Endothelial cell of umbilical vein (primary cell): ENCODE data around the gene OSBPL9. TPM values are rescaled to one million over a fixed set of nuclear protein-coding genes. Genes with fewer than 3 reads are reported as not detected.

Source experiments
- BruUV-seq: library from RNA; stranded (reverse); fragments of 400-500 nt; replicated peaks from 2 replicates; lab custom pipeline; 2021; lab: Mats Ljungman, UMichigan
- CTCF ChIA-PET: fragments of 300-600, 350-600 bp; sonication (Branson Sonifier 250); formaldehyde crosslinking; loops from one replicate; lab custom pipeline; 2021; ENCODE audit warnings: antibody characterized with exemption, inconsistent platforms; lab: Charles Lee
- POLR2A ChIA-PET: fragments of 300-600, 350-600 bp; sonication (Branson Sonifier 250); formaldehyde crosslinking; loops from one replicate; lab custom pipeline; 2021; ENCODE audit warnings: antibody characterized with exemption, inconsistent platforms; lab: Charles Lee
- DNase-seq: peaks from one replicate; pipeline ENCODE4 v3.0.0-alpha.2; 2011; ENCODE audit warnings: low read depth, low spot score
- FAIRE-seq: peaks from 2 replicates; lab custom pipeline; 2011; peaks lifted over from hg19 to GRCh38; lab: Jason Lieb, UNC
- H2AFZ ChIP-seq: 2 replicates; pipeline ENCODE4 v1.6.0; 2012; ENCODE audit warnings: low read depth, low read length, control low read depth, inconsistent platforms
- H3K27ac ChIP-seq: 2 replicates; pipeline ENCODE4 v1.5.1; 2011; ENCODE audit warnings: low read depth, mild to moderate bottlenecking, control low read depth, low read length, moderate library complexity; ENCODE audit not compliant: insufficient read depth
- H3K27me3 ChIP-seq, 2 experiments: 2 replicates each; pipeline versions ENCODE4 v1.6.0 to v1.6.1; 2011; ENCODE audit warnings: low read length in 2 of 2, mixed read lengths in 1 of 2; ENCODE audit not compliant: control insufficient read depth in 2 of 2, insufficient read depth in 2 of 2
- H3K36me3 ChIP-seq, 2 experiments: 2 replicates in 1 of 2; 3 replicates in 1 of 2; pipeline ENCODE4 v1.5.1; 2011; ENCODE audit warnings: low read length in 2 of 2, mild to moderate bottlenecking in 1 of 2, moderate library complexity in 1 of 2; ENCODE audit not compliant: control insufficient read depth in 2 of 2, insufficient read depth in 2 of 2; ENCODE audit errors: extremely low read depth in 1 of 2
- H3K4me1 ChIP-seq: 3 replicates; pipeline ENCODE4 v1.5.1; 2011; ENCODE audit warnings: mild to moderate bottlenecking, low read length; ENCODE audit not compliant: control insufficient read depth, insufficient read depth; ENCODE audit errors: extremely low read depth
- H3K4me2 ChIP-seq: 2 replicates; pipeline ENCODE4 v1.6.1; 2011; ENCODE audit warnings: low read length, control low read depth, mixed read lengths; ENCODE audit not compliant: insufficient read depth
- H3K4me3 ChIP-seq, 3 experiments: fragments of 200-600 bp in 1 of 3; sonication (generic), shearing (Covaris generic) in 1 of 3; replicated peaks in 1 of 3; 2 replicates each; pipeline ENCODE4 v1.5.1; 2011 to 2016; ENCODE audit warnings: control low read depth in 3 of 3, low read length in 3 of 3, mild to moderate bottlenecking in 2 of 3, inconsistent platforms in 1 of 3, low read depth in 1 of 3, moderate library complexity in 1 of 3; ENCODE audit not compliant: insufficient read depth in 1 of 3
- H3K79me2 ChIP-seq: 2 replicates; pipeline ENCODE4 v1.6.0; 2012; ENCODE audit warnings: low read length, inconsistent platforms; ENCODE audit not compliant: control insufficient read depth, insufficient read depth
- H3K9ac ChIP-seq: replicated peaks from 2 replicates; pipeline ENCODE3; 2011; ENCODE audit warnings: low read length, control low read depth; ENCODE audit not compliant: insufficient read depth; ENCODE audit errors: extremely low read depth
- H3K9me1 ChIP-seq: replicated peaks from 3 replicates; pipeline ENCODE4 v1.6.0; 2011; ENCODE audit warnings: mild to moderate bottlenecking, low read length; ENCODE audit not compliant: control insufficient read depth, insufficient read depth; ENCODE audit errors: extremely low read depth
- H3K9me3 ChIP-seq: replicated peaks from 2 replicates; pipeline ENCODE4 v1.5.1; 2012; ENCODE audit warnings: low read length, inconsistent platforms; ENCODE audit not compliant: control insufficient read depth, insufficient read depth
- H4K20me1 ChIP-seq: replicated peaks from 2 replicates; pipeline ENCODE3; 2011; ENCODE audit warnings: mild to moderate bottlenecking, low read length; ENCODE audit not compliant: control insufficient read depth, insufficient read depth; ENCODE audit errors: extremely low read depth
- CTCF ChIP-seq, 2 donors: IDR thresholded peaks; 1 replicate in 1 of 2; 2 replicates in 1 of 2; pipeline ENCODE4 v1.5.1; 2011; ENCODE audit warnings: low read length in 2 of 2, mild to moderate bottlenecking in 2 of 2, moderate library complexity in 2 of 2, control low read depth in 1 of 2, inconsistent platforms in 1 of 2, low read depth in 1 of 2; ENCODE audit not compliant: insufficient read depth in 1 of 2; ENCODE audit errors: extremely low read depth in 1 of 2
- EZH2 ChIP-seq: IDR thresholded peaks from 2 replicates; pipeline ENCODE4 v1.6.1; 2012; ENCODE audit warnings: borderline replicate concordance, low read depth, mild to moderate bottlenecking, moderate library complexity, low read length, inconsistent platforms; ENCODE audit not compliant: severe bottlenecking
- FOS ChIP-seq: IDR thresholded peaks from 2 replicates; pipeline ENCODE4 v1.6.1; 2011; ENCODE audit warnings: mild to moderate bottlenecking, low read length, moderate library complexity, borderline replicate concordance; ENCODE audit not compliant: insufficient read depth
- GATA2 ChIP-seq: IDR thresholded peaks from 2 replicates; pipeline ENCODE4 v1.7.0; 2011; ENCODE audit warnings: low read depth, mild to moderate bottlenecking, moderate library complexity, mixed read lengths, low read length; ENCODE audit not compliant: insufficient read length, insufficient read depth
- JUN ChIP-seq: IDR thresholded peaks from 2 replicates; pipeline ENCODE4 v1.6.1; 2011; ENCODE audit warnings: borderline replicate concordance, low read depth; ENCODE audit not compliant: insufficient read length, insufficient read depth
- MAX ChIP-seq: IDR thresholded peaks from 2 replicates; pipeline ENCODE4 v1.6.1; 2011; ENCODE audit not compliant: insufficient read depth, insufficient read length
- MYC ChIP-seq: IDR thresholded peaks from one replicate; pipeline ENCODE4 v1.6.1; 2011; ENCODE audit warnings: mild to moderate bottlenecking, low read depth, low read length
- POLR2A ChIP-seq: IDR thresholded peaks from 2 replicates; pipeline ENCODE4 v1.6.1; 2012; ENCODE audit warnings: low read depth, mild to moderate bottlenecking, control low read depth, low read length
- POLR2AphosphoS5 ChIP-seq: IDR thresholded peaks from 2 replicates; pipeline ENCODE4 v1.6.1; 2012; ENCODE audit warnings: low read depth, mild to moderate bottlenecking, control low read depth, low read length, moderate library complexity; ENCODE audit not compliant: insufficient read depth
- dilution Hi-C: fragments of 300-500 bp; cut with MboI; formaldehyde crosslinking; loops from one replicate; pipeline ENCODE4 v1.15.0; 2019; ENCODE audit warnings: low sequenced_read_pairs; ENCODE audit not compliant: extremely low pct_ligation_motif_present
- intact Hi-C: fragments of 100-400 bp; cut with micrococcal nuclease; formaldehyde crosslinking; loops from one replicate; pipeline ENCODE4 v1.10.0; 2022
- polyA plus RNA-seq, 4 experiments: library from polyadenylated mRNA; depleted of rRNA in 3 of 4; stranded (reverse) in 3 of 4; unstranded in 1 of 4; fragments of >200 nt; gene quantifications; 2 replicates each; pipeline versions ENCODE4 v1.2.1 to v1.2.3, GENCODE V29; 2011 to 2012; ENCODE audit warnings: missing spikeins in 1 of 4
- total RNA-seq: library from RNA; stranded (reverse); gene quantifications from 2 replicates; pipeline ENCODE4 v1.2.3, GENCODE V29; 2021

Gene OSBPL9
- total and polyA plus RNA-seq, 2 donors (not counting 3 experiments of a cell fraction or from before 2014, with no cell fraction given), result 46.2 to 80.3 TPM

GRCh38 chr1:51610637-51611036 is 6.3 kb upstream of the OSBPL9 start:
- ChIA-PET POLR2A (no interaction called here), CTCF (interaction anchor here (0.6 to 1.6 kb wide), 3 partner anchors 75 to 756 kb away, joined by 3 to 4 read pairs (median 3); no protein-coding TSS in a partner anchor)
- TF ChIP-seq JUN, result no peak
- no peak for TF ChIP-seq MAX
- no peak for TF ChIP-seq POLR2A
- DNase-seq (no peak), FAIRE-seq (peak; percentile 50)
- Histone ChIP-seq H3K36me3 (no peaks in the 10 kb centered on the region), H2AFZ (no peak overlapping the region), H3K27ac (no peak overlapping the region), H3K4me2 (no peak overlapping the region), H3K79me2 (no peaks in the 10 kb centered on the region), H3K4me1 (no peaks in the 10 kb centered on the region), H3K9me3 (no peaks in the 10 kb centered on the region), H4K20me1 (no peaks in the 10 kb centered on the region), H3K4me3 (no peak overlapping the region), H3K27me3 (peaks cover 3 to 6% of the 10 kb centered on the region in 2 experiments), H3K9me1 (no peaks in the 10 kb centered on the region), H3K9ac (no peak overlapping the region)
- dilution Hi-C loops (no loop called here), intact Hi-C loops (no loop called here)
- no TSS peak for BruUV-seq

GRCh38 chr1:51612447-51612961 is 4.4 kb upstream of the OSBPL9 start:
- Histone ChIP-seq H3K27ac (no peak overlapping the region), H3K79me2 (peaks cover 2% of the 10 kb centered on the region), H3K9me3 (no peaks in the 10 kb centered on the region), H3K9ac (no peak overlapping the region), H3K36me3 (no peaks in the 10 kb centered on the region), H3K4me1 (peaks cover 3% of the 10 kb centered on the region), H3K4me2 (no peak overlapping the region), H3K9me1 (no peaks in the 10 kb centered on the region), H3K27me3 (peaks cover 3 to 6% of the 10 kb centered on the region in 2 experiments), H2AFZ (no peak overlapping the region), H4K20me1 (no peaks in the 10 kb centered on the region), H3K4me3 (no peak overlapping the region)
- intact Hi-C loops (no loop called here), dilution Hi-C loops (no loop called here)
- TF ChIP-seq FOS, result no peak
- no peak for TF ChIP-seq MYC
- TF ChIP-seq POLR2A, result no peak
- no peak for TF ChIP-seq CTCF (IDR thresholded peaks at IDR 0.05; ENCODE audit: extremely low read depth in 1 of 2, insufficient read depth in 1 of 2, low read depth in 1 of 2, low read length in 2 of 2)
- TF ChIP-seq GATA2, result no peak
- TF ChIP-seq EZH2, result no peak
- TF ChIP-seq JUN, result no peak
- TF ChIP-seq POLR2AphosphoS5, result no peak
- TF ChIP-seq MAX, result no peak
- DNase-seq, result no peak
- POLR2A ChIA-PET, result no interaction called here
- no peak for FAIRE-seq
- CTCF ChIA-PET, result interaction anchor here (1.3 to 2.4 kb wide), 3 partner anchors 9 to 77 kb away, joined by 3 to 7 read pairs (median 7); no protein-coding TSS in a partner anchor
- no TSS peak for BruUV-seq
